Measurements from ENCODE around the gene LPP. TPM values are rescaled to one million over a fixed set of nuclear protein-coding genes. Genes with fewer than 3 reads are reported as not detected.

The LPP gene
- total and polyA plus RNA-seq, 9 of the 15 experiments (the other 6 are each of a cell fraction or from before 2014, with no cell fraction given): 0.07 to 0.18 TPM; not detected in 7

DNA sequence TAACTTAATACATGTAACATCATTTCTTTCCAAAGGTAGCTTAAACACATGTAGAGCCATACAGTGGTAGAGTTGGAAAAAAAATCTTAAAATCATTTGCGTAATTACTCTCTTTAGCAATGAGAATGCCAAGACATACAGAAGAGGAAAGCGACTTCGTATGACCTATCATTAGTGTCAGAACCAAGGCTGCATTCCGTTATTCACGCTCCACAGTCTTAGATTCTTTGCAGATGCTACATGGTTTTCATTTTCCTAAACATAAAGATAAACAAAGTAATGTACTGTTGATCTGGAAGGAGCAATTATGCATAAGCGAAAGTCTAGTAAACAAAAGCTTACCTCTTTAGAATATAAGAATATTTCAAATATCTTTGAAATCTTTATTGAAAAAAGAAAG, 607.5 kb downstream of the LPP start (continued):
- TF ChIP-seq, protein P1, sequence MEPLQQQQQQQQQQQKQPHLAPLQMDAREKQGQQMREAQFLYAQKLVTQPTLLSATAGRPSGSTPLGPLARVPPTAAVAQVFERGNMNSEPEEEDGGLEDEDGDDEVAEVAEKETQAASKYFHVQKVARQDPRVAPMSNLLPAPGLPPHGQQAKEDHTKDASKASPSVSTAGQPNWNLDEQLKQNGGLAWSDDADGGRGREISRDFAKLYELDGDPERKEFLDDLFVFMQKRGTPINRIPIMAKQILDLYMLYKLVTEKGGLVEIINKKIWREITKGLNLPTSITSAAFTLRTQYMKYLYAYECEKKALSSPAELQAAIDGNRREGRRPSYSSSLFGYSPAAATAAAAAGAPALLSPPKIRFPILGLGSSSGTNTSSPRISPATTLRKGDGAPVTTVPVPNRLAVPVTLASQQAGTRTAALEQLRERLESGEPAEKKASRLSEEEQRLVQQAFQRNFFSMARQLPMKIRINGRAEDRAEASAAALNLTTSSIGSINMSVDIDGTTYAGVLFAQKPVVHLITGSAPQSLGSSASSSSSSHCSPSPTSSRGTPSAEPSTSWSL (CRISPR knock-in tag; IDR thresholded peaks at IDR 0.05; ENCODE audit: borderline replicate concordance): no peak
- TF ChIP-seq ZNF239 (CRISPR knock-in tag; IDR thresholded peaks at IDR 0.05): no peak

DNA sequence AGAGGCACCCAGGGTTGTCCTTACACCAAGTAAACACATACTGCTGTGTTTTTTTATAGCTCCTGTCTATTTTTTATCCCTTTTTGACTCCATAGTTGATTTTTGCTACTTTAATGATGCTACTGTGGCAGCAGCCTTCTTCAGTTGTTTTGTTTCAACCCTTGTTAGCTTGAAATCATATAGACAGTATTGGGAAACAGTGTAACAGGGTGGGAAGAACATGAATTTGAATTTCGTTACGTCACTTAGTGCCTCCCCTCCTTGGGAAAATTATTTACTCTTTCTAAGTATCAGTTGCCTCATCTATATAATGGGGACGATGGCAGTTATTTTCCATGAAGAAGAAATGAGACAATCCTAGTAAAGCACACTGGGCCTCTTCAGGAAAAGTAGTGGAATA, 608.0 kb downstream of the LPP start:
- H3K79me2 ChIP-seq (ENCODE audit: control insufficient read depth, insufficient read depth, low read length): no peaks in the 10 kb centered on the region
- H3K27me3 ChIP-seq (ENCODE audit: control insufficient read depth in 2 of 2, insufficient read depth in 2 of 2, low read length in 2 of 2): no peaks in the 10 kb centered on the region
- H3K4me3 ChIP-seq: no peak overlapping the region
- no peaks in the 10 kb centered on the region for H4K20me1 ChIP-seq (replicated peaks; ENCODE audit: control insufficient read depth, insufficient read depth, low read length)
- ATAC-seq: no peak
- H3K9me1 ChIP-seq (ENCODE audit: control insufficient read depth, insufficient read depth, low read length): no peaks in the 10 kb centered on the region
- H3K36me3 ChIP-seq (ENCODE audit: control insufficient read depth, insufficient read depth, low read length): no peaks in the 10 kb centered on the region
- no TSS peak for BruUV-seq (replicated peaks)
- no peaks in the 10 kb centered on the region for H3K4me1 ChIP-seq (replicated peaks in 1 of 2; ENCODE audit: control insufficient read depth in 2 of 2, insufficient read depth in 2 of 2, low read length in 2 of 2)
- no peak overlapping the region for H3K9ac ChIP-seq (ENCODE audit: insufficient read depth in 1 of 2, low read depth in 2 of 2, low read length in 2 of 2)
- FAIRE-seq: no peak
- ChIA-PET CTCF (ENCODE audit: low intra/inter-chr PET ratio) (no interaction called here), POLR2A (no interaction called here)
- no peak overlapping the region for H3K4me2 ChIP-seq (ENCODE audit: insufficient read depth, low read length)
- H3K27ac ChIP-seq (ENCODE audit: extremely low read depth, low read depth, low read length): no peak overlapping the region
- 0% methylated on average over 3 of the region's 3 CpGs for WGBS (ENCODE audit: insufficient coverage, low coverage, missing lambda C conversion rate)
- intact Hi-C loops (cut with micrococcal nuclease) (no loop called here), in situ Hi-C loops (cut with MboI) (no loop called here)
- DNase-seq (ENCODE audit: extremely low read depth in 1 of 4, low spot score in 3 of 4): no peak
- H2AFZ ChIP-seq (ENCODE audit: low read depth, low read length): no peak overlapping the region
- no peaks in the 10 kb centered on the region for H3K9me3 ChIP-seq (replicated peaks; ENCODE audit: control insufficient read depth, insufficient read depth, low read depth, low read length)
- TF ChIP-seq, protein P2, sequence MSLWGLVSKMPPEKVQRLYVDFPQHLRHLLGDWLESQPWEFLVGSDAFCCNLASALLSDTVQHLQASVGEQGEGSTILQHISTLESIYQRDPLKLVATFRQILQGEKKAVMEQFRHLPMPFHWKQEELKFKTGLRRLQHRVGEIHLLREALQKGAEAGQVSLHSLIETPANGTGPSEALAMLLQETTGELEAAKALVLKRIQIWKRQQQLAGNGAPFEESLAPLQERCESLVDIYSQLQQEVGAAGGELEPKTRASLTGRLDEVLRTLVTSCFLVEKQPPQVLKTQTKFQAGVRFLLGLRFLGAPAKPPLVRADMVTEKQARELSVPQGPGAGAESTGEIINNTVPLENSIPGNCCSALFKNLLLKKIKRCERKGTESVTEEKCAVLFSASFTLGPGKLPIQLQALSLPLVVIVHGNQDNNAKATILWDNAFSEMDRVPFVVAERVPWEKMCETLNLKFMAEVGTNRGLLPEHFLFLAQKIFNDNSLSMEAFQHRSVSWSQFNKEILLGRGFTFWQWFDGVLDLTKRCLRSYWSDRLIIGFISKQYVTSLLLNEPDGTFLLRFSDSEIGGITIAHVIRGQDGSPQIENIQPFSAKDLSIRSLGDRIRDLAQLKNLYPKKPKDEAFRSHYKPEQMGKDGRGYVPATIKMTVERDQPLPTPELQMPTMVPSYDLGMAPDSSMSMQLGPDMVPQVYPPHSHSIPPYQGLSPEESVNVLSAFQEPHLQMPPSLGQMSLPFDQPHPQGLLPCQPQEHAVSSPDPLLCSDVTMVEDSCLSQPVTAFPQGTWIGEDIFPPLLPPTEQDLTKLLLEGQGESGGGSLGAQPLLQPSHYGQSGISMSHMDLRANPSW (CRISPR knock-in tag; IDR thresholded peaks at IDR 0.05): no peak
- TF ChIP-seq ADNP (tag; IDR thresholded peaks at IDR 0.05): no peak
- TF ChIP-seq, protein P3, sequence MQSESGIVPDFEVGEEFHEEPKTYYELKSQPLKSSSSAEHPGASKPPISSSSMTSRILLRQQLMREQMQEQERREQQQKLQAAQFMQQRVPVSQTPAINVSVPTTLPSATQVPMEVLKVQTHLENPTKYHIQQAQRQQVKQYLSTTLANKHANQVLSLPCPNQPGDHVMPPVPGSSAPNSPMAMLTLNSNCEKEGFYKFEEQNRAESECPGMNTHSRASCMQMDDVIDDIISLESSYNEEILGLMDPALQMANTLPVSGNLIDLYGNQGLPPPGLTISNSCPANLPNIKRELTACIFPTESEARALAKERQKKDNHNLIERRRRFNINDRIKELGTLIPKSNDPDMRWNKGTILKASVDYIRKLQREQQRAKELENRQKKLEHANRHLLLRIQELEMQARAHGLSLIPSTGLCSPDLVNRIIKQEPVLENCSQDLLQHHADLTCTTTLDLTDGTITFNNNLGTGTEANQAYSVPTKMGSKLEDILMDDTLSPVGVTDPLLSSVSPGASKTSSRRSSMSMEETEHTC (IDR thresholded peaks at IDR 0.05): no peak
- TF ChIP-seq GTF2A2 (tag; IDR thresholded peaks at IDR 0.05): no peak
- no peak for TF ChIP-seq ZZZ3 (IDR thresholded peaks at IDR 0.05)
- no peak for TF ChIP-seq FOXJ2 (tag; IDR thresholded peaks at IDR 0.05)
- TF ChIP-seq ETV6 (IDR thresholded peaks at IDR 0.05; ENCODE audit: borderline replicate concordance in 1 of 2, low read depth in 2 of 2, low read length in 1 of 2): no peak
- TF ChIP-seq ETV6 (CRISPR knock-in tag; IDR thresholded peaks at IDR 0.05; ENCODE audit: borderline replicate concordance): no peak
- no peak for TF ChIP-seq SPI1 (IDR thresholded peaks at IDR 0.05; ENCODE audit: borderline replicate concordance, low read depth, low read length)
- TF ChIP-seq, protein P4, sequence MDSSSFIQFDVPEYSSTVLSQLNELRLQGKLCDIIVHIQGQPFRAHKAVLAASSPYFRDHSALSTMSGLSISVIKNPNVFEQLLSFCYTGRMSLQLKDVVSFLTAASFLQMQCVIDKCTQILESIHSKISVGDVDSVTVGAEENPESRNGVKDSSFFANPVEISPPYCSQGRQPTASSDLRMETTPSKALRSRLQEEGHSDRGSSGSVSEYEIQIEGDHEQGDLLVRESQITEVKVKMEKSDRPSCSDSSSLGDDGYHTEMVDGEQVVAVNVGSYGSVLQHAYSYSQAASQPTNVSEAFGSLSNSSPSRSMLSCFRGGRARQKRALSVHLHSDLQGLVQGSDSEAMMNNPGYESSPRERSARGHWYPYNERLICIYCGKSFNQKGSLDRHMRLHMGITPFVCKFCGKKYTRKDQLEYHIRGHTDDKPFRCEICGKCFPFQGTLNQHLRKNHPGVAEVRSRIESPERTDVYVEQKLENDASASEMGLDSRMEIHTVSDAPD (CRISPR knock-in tag; IDR thresholded peaks at IDR 0.05): no peak
- TF ChIP-seq RBBP5 (IDR thresholded peaks at IDR 0.05; ENCODE audit: borderline replicate concordance, insufficient read depth, low read length, poor library complexity, severe bottlenecking): no peak
- TF ChIP-seq SMAD3 (CRISPR knock-in tag; conservative IDR thresholded peaks at IDR 0.05): no peak

All from K562 (cell line).